NCI-H446 treated with DMSO at 0.1 percent for 48 hours (cell line): ENCODE measurements around the gene GSTO1.

Source experiments
- DNase-seq: peaks from one replicate; lab custom pipeline; 2025; lab: John Stamatoyannopoulos, UW

GSTO1 gene

GRCh38 chr10:104274762-104275721 lies 20.4 kb downstream of the GSTO1 start:
- DNase-seq: no peak

- no peak for DNase-seq
These were observed 21.5 kb downstream of the GSTO1 start for GRCh38 chr10:104276192-104276591.

GRCh38 chr10:104277785-104278184 lies 23.1 kb downstream of the GSTO1 start:
- no peak for DNase-seq

- no peak for DNase-seq
These were observed 25.0 kb downstream of the GSTO1 start for GRCh38 chr10:104279550-104280259.

GRCh38 chr10:104281694-104282093 lies 27.0 kb downstream of the GSTO1 start:
- no peak for DNase-seq

GRCh38 chr10:104284846-104285245 lies 30.2 kb downstream of the GSTO1 start:
- no peak for DNase-seq

GRCh38 chr10:104286939-104287338 lies 32.2 kb downstream of the GSTO1 start:
- no peak for DNase-seq

GRCh38 chr10:104288355-104288754 lies 33.7 kb downstream of the GSTO1 start:
- DNase-seq: no peak

GRCh38 chr10:104291439-104291951 lies 36.8 kb downstream of the GSTO1 start:
- DNase-seq: peak; percentile 66

- no peak for DNase-seq
These were observed 38.3 kb downstream of the GSTO1 start for GRCh38 chr10:104293011-104293410.

- DNase-seq: no peak
These were observed 39.2 kb downstream of the GSTO1 start for GRCh38 chr10:104293781-104294321.

GRCh38 chr10:104296687-104297436 lies 42.2 kb downstream of the GSTO1 start:
- DNase-seq: no peak

- DNase-seq: no peak
These were observed 43.3 kb downstream of the GSTO1 start for GRCh38 chr10:104297697-104298660.

GRCh38 chr10:104299031-104299904 lies 44.6 kb downstream of the GSTO1 start:
- DNase-seq: no peak

GRCh38 chr10:104300002-104300735 lies 45.5 kb downstream of the GSTO1 start:
- DNase-seq: no peak

GRCh38 chr10:104300736-104301292 lies 46.1 kb downstream of the GSTO1 start:
- peak; percentile 95 for DNase-seq

GRCh38 chr10:104301907-104302690 lies 47.4 kb downstream of the GSTO1 start:
- no peak for DNase-seq
